ENCODE measurements around the gene SGCD. TPM values are rescaled to one million over a fixed set of nuclear protein-coding genes. Genes with fewer than 3 reads are reported as not detected.

SGCD gene
- total and polyA plus RNA-seq, 2 experiments from 2014 or later: 69.7 to 71.2 TPM

DNA sequence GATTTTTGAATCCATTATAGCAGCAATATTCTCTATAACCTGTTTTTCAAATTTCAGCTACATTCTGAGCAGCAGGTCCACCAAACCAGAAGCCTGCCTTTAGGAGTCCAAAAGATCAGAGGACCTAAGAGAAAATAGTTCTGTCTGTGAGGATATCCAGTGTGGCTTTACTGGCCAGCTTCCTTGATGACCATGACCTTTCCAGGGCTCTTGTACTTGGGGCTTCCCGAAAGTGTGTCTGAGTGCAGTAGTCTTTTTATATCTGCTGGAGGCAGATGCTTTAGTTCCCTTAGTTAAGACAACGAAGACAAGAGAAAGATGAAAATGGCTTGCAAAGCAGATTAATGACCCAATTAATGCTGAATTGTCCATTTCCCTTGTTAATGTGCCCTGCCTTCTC, 72.4 kb downstream of the SGCD start:
- Histone ChIP-seq H3K27ac (no peak overlapping the region), H3F3A (ENCODE audit: insufficient read depth) (peaks cover 10% of the 10 kb centered on the region; the same call in 1 of the 2 replicates), H3K27me3 (replicated peaks; ENCODE audit: insufficient read depth) (no peaks in the 10 kb centered on the region), H2AFZ (no peak overlapping the region), H3K4me3 (no peak overlapping the region), H3K36me3 (ENCODE audit: low read depth) (no peaks in the 10 kb centered on the region), H3K4me1 (ENCODE audit: insufficient read depth) (peaks cover 21% of the 10 kb centered on the region), H4K20me1 (ENCODE audit: insufficient read depth) (no peaks in the 10 kb centered on the region), H3K9ac (no peak overlapping the region), H3K79me2 (ENCODE audit: insufficient read depth) (peaks cover 25% of the 10 kb centered on the region; the same call in 1 of the 2 replicates), H3K9me3 (ENCODE audit: low read depth) (no peaks in the 10 kb centered on the region), H3K9me2 (ENCODE audit: insufficient read depth) (no peaks in the 10 kb centered on the region), H3K4me2 (ENCODE audit: unreplicated experiment) (no peak overlapping the region)
- TF ChIP-seq EZH2 (IDR thresholded peaks at IDR 0.05; ENCODE audit: insufficient read depth, poor library complexity, severe bottlenecking) (no peak), EZH2phosphoT487 (IDR thresholded peaks at IDR 0.05; ENCODE audit: insufficient read depth, low read depth) (no peak)
- in situ Hi-C loops (cut with MboI): no loop called here
- WGBS, 2 experiments (ENCODE audit: low coverage in 1 of 2, low lambda C conversion rate in 2 of 2, missing lambda C conversion rate in 2 of 2): 93 to 100% methylated on average over 2 of the region's 2 CpGs
- DNase-seq: no peak

DNA sequence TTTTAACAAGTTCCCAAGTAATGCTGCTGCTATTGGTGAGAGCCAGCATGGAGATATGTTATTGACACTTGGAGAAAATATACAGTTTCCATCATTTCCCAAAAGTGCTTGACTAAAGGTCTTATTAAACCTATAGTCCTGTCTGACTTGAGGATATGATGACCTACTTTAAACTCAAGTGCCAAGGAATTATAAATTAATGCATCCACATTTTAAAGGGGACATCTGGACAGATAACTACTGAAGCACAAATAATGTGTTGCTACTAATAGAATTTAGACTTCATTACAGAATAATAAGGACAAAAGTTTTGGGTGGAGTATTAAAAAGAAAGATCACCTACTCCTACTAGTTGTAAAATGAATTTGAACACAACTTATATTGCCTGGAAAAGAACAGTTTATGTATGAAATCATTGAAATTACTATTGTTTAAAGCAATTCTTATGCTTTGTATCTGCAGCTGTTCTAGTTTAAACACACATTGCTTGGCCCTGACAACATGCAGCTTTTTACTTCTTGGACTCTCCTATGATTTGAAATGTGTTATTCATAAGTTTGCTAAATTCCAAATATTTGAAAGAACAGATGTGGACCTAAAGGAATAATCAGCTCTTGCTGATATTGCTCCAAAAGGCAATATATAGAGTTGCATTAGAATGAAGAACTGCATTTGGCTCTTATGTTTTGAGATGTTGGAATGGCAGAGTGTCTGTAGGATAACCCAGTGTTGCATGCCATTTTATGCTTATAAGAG, 73.4 kb downstream of the SGCD start:
- Histone ChIP-seq H4K20me1 (ENCODE audit: insufficient read depth) (no peaks in the 10 kb centered on the region), H3K27me3 (replicated peaks; ENCODE audit: insufficient read depth) (no peaks in the 10 kb centered on the region), H3K9me2 (ENCODE audit: insufficient read depth) (no peaks in the 10 kb centered on the region), H3K4me3 (no peak overlapping the region), H3K4me1 (ENCODE audit: insufficient read depth) (peaks cover 13% of the 10 kb centered on the region), H3K9ac (no peak overlapping the region), H3K79me2 (ENCODE audit: insufficient read depth) (peaks cover 25% of the 10 kb centered on the region; the same call in 1 of the 2 replicates), H3K4me2 (ENCODE audit: unreplicated experiment) (no peak overlapping the region), H3K36me3 (ENCODE audit: low read depth) (no peaks in the 10 kb centered on the region), H3K9me3 (ENCODE audit: low read depth) (no peaks in the 10 kb centered on the region), H2AFZ (no peak overlapping the region), H3F3A (ENCODE audit: insufficient read depth) (peaks cover 5% of the 10 kb centered on the region; the same call in 1 of the 2 replicates), H3K27ac (no peak overlapping the region)
- no peak for TF ChIP-seq EZH2 (IDR thresholded peaks at IDR 0.05; ENCODE audit: insufficient read depth, poor library complexity, severe bottlenecking)
- no peak for TF ChIP-seq EZH2phosphoT487 (IDR thresholded peaks at IDR 0.05; ENCODE audit: insufficient read depth, low read depth)
- in situ Hi-C loops (cut with MboI): no loop called here
- no peak for DNase-seq

DNA sequence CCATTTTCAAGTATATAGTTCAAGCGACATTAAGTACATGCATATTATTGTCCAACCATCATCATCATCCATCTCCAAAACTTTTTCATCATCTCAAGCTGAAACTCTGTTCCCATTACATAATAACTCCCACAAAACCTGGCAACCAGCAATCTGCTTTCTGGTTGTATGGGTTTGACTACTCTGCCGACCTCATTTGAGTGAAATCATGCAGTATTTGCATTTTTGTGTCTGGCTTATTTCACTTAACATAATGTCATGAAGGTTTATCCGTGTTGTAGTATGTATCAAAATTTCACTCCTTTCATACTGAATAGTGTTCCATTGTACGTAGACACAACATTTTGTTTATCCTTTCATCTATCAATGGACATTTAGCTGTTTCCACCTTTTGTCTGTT, 74.8 kb downstream of the SGCD start:
- Histone ChIP-seq H3K9me2 (ENCODE audit: insufficient read depth) (no peaks in the 10 kb centered on the region), H3K4me2 (ENCODE audit: unreplicated experiment) (no peak overlapping the region), H4K20me1 (ENCODE audit: insufficient read depth) (no peaks in the 10 kb centered on the region), H3K4me1 (ENCODE audit: insufficient read depth) (peaks cover 3% of the 10 kb centered on the region), H3K4me3 (no peak overlapping the region), H2AFZ (no peak overlapping the region), H3K79me2 (ENCODE audit: insufficient read depth) (peaks cover 25% of the 10 kb centered on the region; the same call in 1 of the 2 replicates), H3F3A (ENCODE audit: insufficient read depth) (no peaks in the 10 kb centered on the region), H3K27ac (no peak overlapping the region), H3K9ac (no peak overlapping the region), H3K27me3 (replicated peaks; ENCODE audit: insufficient read depth) (no peaks in the 10 kb centered on the region), H3K36me3 (ENCODE audit: low read depth) (no peaks in the 10 kb centered on the region), H3K9me3 (ENCODE audit: low read depth) (no peaks in the 10 kb centered on the region)
- no peak for TF ChIP-seq EZH2 (IDR thresholded peaks at IDR 0.05; ENCODE audit: insufficient read depth, poor library complexity, severe bottlenecking)
- TF ChIP-seq EZH2phosphoT487 (IDR thresholded peaks at IDR 0.05; ENCODE audit: insufficient read depth, low read depth): no peak
- DNase-seq: no peak
- in situ Hi-C loops (cut with MboI): no loop called here
- WGBS, 2 experiments (ENCODE audit: low coverage in 1 of 2, low lambda C conversion rate in 2 of 2, missing lambda C conversion rate in 2 of 2): 91 to 93% methylated on average over 4 of the region's 4 CpGs

DNA sequence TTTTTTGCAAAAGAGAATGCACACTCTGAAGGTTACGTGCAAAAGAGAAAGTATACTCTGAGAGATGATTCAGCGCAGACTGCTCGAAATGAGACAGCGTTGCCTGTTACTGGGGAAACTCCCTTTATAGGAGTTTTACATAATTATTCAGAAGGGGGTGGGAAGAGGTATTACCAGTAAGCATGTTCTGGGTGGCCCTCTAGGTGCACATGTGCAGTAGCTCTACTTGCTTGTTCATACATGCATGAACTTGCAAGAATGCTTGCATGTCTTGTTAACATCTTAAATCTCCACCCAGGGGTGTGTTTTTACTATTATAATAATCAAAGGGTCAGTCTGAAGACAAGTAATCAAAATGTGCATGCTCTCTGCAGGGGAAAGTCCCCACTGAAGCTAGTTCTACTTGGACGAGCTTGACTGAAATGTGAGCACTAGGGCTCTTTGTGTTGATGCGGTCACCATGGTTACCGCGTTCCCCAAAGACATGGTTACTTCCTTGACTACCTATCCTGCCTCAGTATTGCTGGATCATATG, 75.5 kb downstream of the SGCD start:
- TF ChIP-seq EZH2phosphoT487 (IDR thresholded peaks at IDR 0.05; ENCODE audit: insufficient read depth, low read depth): no peak
- Histone ChIP-seq H3K9me2 (ENCODE audit: insufficient read depth) (no peaks in the 10 kb centered on the region), H2AFZ (no peak overlapping the region), H3K27me3 (replicated peaks; ENCODE audit: insufficient read depth) (no peaks in the 10 kb centered on the region), H3K36me3 (ENCODE audit: low read depth) (no peaks in the 10 kb centered on the region), H3F3A (ENCODE audit: insufficient read depth) (no peaks in the 10 kb centered on the region), H3K79me2 (ENCODE audit: insufficient read depth) (peaks cover 21% of the 10 kb centered on the region; the same call in 1 of the 2 replicates), H3K9me3 (ENCODE audit: low read depth) (no peaks in the 10 kb centered on the region), H3K27ac (no peak overlapping the region), H4K20me1 (ENCODE audit: insufficient read depth) (no peaks in the 10 kb centered on the region), H3K9ac (no peak overlapping the region), H3K4me1 (ENCODE audit: insufficient read depth) (no peaks in the 10 kb centered on the region), H3K4me3 (no peak overlapping the region), H3K4me2 (ENCODE audit: unreplicated experiment) (no peak overlapping the region)
- in situ Hi-C loops (cut with MboI): no loop called here
- 96 to 97% methylated on average over 8 of the region's 8 CpGs for WGBS, 2 experiments (ENCODE audit: low coverage in 1 of 2, low lambda C conversion rate in 2 of 2, missing lambda C conversion rate in 2 of 2)
- DNase-seq: no peak

All from GM23248 (cell line).